Measurements from ENCODE around the gene SORL1. TPM values are rescaled to one million over a fixed set of nuclear protein-coding genes. Genes with fewer than 3 reads are reported as not detected.

The SORL1 gene
- total RNA-seq, 1 experiment from 2014 or later, result 68.3 TPM

- peaks cover 2% of the 10 kb centered on the region; the same call in 1 of the 2 replicates for H3K4me1 ChIP-seq (ENCODE audit: insufficient read depth, low read length)
- H3K23me2 ChIP-seq (ENCODE audit: insufficient read length, low read depth, low read length, poor library complexity, severe bottlenecking), result no peaks in the 10 kb centered on the region
- H3K27me3 ChIP-seq (ENCODE audit: insufficient read depth, low read length), result no peaks in the 10 kb centered on the region
- H3K79me1 ChIP-seq (ENCODE audit: insufficient read depth, low read depth, low read length, poor library complexity, severe bottlenecking), result no peaks in the 10 kb centered on the region
- no peak overlapping the region for H4K8ac ChIP-seq (replicated peaks; ENCODE audit: insufficient read length, low read depth, low read length)
- H3K14ac ChIP-seq (ENCODE audit: insufficient read depth, low read length), result no peak overlapping the region
- no peak overlapping the region for H2AK5ac ChIP-seq (ENCODE audit: insufficient read length, low read length)
- H3K4me3 Mint-ChIP-seq, result no peak overlapping the region; a peak in 2 of 5 replicates
- H3K4me1 Mint-ChIP-seq, result peaks cover 52 to 54% of the 10 kb centered on the region in 2 experiments
- H3K27me3 Mint-ChIP-seq (ENCODE audit: low read depth), result no peaks in the 10 kb centered on the region
- no peak overlapping the region for H2BK12ac ChIP-seq (ENCODE audit: insufficient read length, low read depth, low read length)
- peaks cover 7% of the 10 kb centered on the region for H3K9me3 ChIP-seq (ENCODE audit: control insufficient read depth, low read depth, low read length)
- peak overlapping the region; percentile 82 for H3K27ac ChIP-seq (ENCODE audit: insufficient read length, low read depth, low read length)
- no peak overlapping the region for H2BK5ac ChIP-seq (ENCODE audit: insufficient read length, low read length)
- peaks cover 12 to 33% (median 15%) of the 10 kb centered on the region in 3 experiments for H3K36me3 Mint-ChIP-seq (ENCODE audit: insufficient read depth in 1 of 3, low read depth in 3 of 3)
- no peak overlapping the region for H4K5ac ChIP-seq (ENCODE audit: insufficient read length, low read depth, low read length)
- no peak overlapping the region for H3K9ac ChIP-seq (ENCODE audit: extremely low read depth, insufficient read length, low read length)
- H3K9me3 Mint-ChIP-seq, result peaks cover 19 to 28% of the 10 kb centered on the region in 2 experiments
- H3T11ph ChIP-seq (ENCODE audit: low read length), result no peak overlapping the region
- H4K20me1 ChIP-seq (ENCODE audit: control insufficient read depth, insufficient read depth, insufficient read length), result no peaks in the 10 kb centered on the region
- H3K4ac ChIP-seq (ENCODE audit: low read depth, low read length), result no peak overlapping the region
- no peak for TF ChIP-seq CTCF (conservative IDR thresholded peaks at IDR 0.05)
- H4K91ac ChIP-seq (ENCODE audit: insufficient read length, low read depth, low read length), result no peak overlapping the region
- no peak overlapping the region for H2AFZ ChIP-seq (ENCODE audit: low read length)
- H3K56ac ChIP-seq (ENCODE audit: insufficient read length, low read depth, low read length), result no peak overlapping the region
- WGBS (ENCODE audit: extremely low coverage, insufficient read length, low lambda C conversion rate), result no CpG with 5 or more reads among the region's 2 CpGs
- no peak overlapping the region for H3K4me2 ChIP-seq (ENCODE audit: insufficient read depth, insufficient read length, low read length)
- no peaks in the 10 kb centered on the region for H3K79me2 ChIP-seq (ENCODE audit: insufficient read depth, low read length)
- no peak overlapping the region for H3K18ac ChIP-seq (ENCODE audit: insufficient read length, low read depth, low read length)
- peak overlapping the region; percentile 96 to 98 (median 97) for H3K27ac Mint-ChIP-seq
- H2BK120ac ChIP-seq (ENCODE audit: low read depth, low read length, poor library complexity, severe bottlenecking), result no peak overlapping the region
- no peak overlapping the region for H2BK15ac ChIP-seq (ENCODE audit: low read depth, low read length)
- no peak overlapping the region for H2BK20ac ChIP-seq (ENCODE audit: low read depth, low read length, poor library complexity, severe bottlenecking)
- DNase-seq, result peak; percentile 79
- no peak overlapping the region for H3K23ac ChIP-seq (ENCODE audit: insufficient read length, low read depth, low read length)
These were observed 45.8 kb upstream of the SORL1 start for GRCh38 chr11:121406291-121406690.

Measured in H9 (cell line).